SIG-M5 treated with dmso at 0.1 percent for 504 hours (cell line): ENCODE results near the gene GTPBP4.

Experiments
- DNase-seq: peaks from one replicate; lab custom pipeline; 2025; ENCODE audit not compliant: unreplicated experiment; lab: John Stamatoyannopoulos, UW

The GTPBP4 gene

DNA sequence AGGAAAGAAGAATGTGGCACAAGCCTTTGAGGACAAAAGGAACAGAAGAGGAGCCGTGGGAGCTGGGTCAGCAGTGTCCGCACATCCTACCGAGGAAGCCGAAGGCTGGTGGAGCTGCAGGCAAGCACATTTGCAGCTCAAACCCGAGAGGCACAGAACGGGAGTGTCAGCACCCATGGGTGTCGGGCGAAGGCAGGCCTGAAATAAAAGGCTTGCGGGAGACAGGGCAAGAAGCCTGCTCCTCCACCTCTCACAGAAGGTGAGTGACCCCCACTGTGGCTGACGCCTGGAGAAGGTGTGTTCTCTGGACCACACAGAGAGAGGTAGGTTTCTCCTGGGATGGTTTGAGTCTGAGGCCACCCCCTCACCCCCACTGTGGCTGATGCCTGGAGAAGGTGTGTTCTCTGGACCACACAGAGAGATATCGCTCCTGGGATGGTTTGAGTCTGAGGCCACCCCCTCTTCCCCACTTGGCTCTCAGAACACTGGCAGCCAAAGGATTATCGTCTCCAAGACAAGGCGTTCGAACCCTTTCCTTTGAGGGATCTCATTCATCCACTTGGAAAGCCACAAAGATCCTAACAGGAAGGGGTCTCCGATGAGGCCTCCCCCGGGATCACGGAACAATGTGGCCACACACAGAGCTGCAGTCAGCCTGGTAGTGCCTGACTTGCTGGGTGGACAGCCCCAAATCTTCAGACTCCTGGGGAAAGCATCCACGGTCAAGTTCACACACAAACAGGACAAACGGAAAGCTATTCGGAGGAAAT is 21.6 kb upstream of the GTPBP4 start:
- DNase-seq = no peak

DNA sequence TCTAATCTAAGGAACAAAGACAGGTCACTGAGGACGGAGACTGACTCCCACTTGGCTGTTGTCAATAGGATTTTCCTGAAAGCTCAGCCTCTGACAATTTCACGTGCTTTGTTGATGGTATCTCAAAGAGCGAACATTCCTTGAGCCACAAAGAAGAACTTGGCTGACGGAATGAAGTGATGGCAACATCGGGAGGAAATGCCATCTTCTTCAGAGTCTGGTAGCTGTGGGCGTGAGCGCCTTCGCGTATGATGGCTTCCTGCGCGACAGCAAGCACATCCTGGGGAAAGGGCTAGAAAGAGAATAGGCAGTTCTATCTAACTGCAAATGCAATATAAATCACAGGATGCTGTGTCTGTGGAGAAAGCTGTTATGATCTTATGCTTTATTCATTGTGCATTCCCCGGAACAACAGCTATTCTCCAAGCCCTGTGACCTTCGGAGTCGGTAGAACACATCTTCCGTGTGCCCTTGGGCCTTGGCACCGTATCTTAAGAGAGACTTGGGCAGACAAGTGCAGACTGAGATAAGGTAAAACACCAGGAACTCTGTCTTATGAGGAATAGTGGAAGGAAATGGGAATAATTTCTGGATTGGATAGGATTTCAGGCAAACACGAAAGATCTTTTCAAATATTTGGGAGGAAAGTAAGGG is 19.6 kb upstream of the GTPBP4 start:
- no peak for DNase-seq

GRCh38 chr10:969473-970150 is 18.6 kb upstream of the GTPBP4 start:
- DNase-seq = no peak

GRCh38 chr10:970311-971149 is 17.7 kb upstream of the GTPBP4 start:
- DNase-seq = no peak

DNA sequence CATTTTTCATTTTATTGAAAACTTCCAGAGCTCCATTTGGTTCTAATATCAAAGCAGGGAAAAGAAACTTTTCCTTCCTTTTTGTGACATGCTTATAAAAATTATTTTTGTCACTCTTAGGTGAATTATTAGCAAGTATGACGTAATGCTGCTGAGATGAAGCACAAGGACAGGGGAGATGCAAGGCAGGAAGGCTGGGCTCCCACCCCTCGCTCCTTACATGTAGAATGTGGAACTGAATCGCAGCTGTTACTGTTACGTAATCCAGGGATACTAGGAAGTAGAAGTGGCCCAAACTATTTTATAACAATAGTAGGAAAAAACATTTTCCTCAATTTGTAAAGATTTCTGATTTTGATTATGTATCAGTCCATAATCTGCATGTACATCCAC is 17.1 kb upstream of the GTPBP4 start:
- peak; percentile 31 for DNase-seq

DNA sequence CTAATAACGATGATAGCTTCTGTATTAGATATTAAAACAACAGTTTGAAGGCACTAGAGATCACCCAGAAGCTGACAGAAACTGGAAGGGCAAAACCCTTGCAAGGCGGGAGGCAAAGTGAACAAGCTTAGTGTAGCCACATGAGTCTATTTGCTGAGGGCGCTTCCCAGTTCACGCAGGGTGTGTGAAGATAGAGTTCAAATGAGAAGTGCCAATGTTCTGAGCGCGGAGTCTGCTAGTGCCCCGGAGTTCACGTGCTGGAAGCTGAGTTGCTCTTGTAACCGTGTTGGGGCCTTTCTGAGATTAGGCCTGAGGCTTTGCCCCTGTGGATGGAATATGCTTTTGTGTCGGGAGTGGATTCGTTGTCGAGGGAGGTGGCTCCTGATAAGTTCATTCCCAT is 16.6 kb upstream of the GTPBP4 start:
- no peak for DNase-seq

- no peak for DNase-seq
These were observed 15.5 kb upstream of the GTPBP4 start for GRCh38 chr10:972763-973162.

GRCh38 chr10:974038-974784 is 14.0 kb upstream of the GTPBP4 start:
- DNase-seq = no peak

- no peak for DNase-seq
These were observed 13.5 kb upstream of the GTPBP4 start for GRCh38 chr10:974785-975074.

- DNase-seq = no peak
These were observed 11.9 kb upstream of the GTPBP4 start for GRCh38 chr10:976316-976715.

GRCh38 chr10:978826-979421 is 9.3 kb upstream of the GTPBP4 start:
- no peak for DNase-seq

DNA sequence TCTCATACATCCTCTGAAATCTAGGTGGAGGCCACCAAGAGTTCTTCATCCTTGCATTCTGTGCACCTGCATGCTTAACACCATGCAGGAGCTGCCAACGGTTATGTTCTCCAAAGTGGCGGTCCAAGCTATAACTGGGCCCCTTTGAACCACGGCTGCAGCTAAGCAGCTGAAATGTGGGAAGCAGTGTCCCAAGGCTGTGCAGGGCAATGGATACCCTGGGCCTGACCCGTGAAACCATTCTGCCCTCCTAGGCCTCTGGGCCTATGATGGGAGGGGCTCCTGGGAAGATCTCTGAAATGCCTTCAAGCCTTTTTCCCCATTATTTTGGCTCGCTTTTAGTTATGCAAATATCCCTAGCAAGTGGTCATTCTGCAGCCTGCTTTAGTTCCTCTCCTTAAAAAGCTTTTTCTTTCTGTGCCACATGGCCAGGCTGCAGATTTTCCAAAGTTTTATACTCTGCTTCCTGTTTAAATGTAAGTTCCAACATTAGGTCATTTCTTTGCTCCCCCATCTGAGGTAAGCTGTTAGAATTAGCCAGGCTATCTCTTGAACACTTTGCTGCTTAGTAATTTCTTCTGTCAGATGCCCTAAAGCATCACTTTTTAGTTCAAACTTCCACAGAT is 7.7 kb upstream of the GTPBP4 start:
- DNase-seq = no peak

GRCh38 chr10:983401-983800 is 4.8 kb upstream of the GTPBP4 start:
- no peak for DNase-seq

GRCh38 chr10:983971-984655 is 4.1 kb upstream of the GTPBP4 start:
- DNase-seq = peak; percentile 51

DNA sequence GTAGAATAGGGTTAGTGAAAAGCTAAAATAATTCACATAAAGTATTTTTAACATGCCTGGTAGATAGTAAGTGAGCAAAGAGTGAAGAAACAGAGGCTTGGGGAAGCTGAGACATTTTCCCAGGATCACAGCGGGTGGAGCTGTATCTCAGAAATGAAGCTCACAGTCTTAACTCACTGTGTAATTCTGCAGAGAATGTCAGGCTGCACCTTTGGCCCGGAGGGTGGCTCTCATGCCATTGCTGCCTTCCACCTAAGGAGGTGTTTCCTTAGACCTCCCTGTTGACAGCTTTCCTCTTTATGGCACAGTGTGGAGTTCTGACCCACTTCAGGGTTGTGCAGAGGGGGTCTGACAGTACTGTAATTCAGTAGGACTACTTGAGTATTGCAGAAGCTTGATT is 2.9 kb upstream of the GTPBP4 start:
- no peak for DNase-seq

- DNase-seq = no peak
These were observed 2.0 kb upstream of the GTPBP4 start for GRCh38 chr10:986137-986825.

DNA sequence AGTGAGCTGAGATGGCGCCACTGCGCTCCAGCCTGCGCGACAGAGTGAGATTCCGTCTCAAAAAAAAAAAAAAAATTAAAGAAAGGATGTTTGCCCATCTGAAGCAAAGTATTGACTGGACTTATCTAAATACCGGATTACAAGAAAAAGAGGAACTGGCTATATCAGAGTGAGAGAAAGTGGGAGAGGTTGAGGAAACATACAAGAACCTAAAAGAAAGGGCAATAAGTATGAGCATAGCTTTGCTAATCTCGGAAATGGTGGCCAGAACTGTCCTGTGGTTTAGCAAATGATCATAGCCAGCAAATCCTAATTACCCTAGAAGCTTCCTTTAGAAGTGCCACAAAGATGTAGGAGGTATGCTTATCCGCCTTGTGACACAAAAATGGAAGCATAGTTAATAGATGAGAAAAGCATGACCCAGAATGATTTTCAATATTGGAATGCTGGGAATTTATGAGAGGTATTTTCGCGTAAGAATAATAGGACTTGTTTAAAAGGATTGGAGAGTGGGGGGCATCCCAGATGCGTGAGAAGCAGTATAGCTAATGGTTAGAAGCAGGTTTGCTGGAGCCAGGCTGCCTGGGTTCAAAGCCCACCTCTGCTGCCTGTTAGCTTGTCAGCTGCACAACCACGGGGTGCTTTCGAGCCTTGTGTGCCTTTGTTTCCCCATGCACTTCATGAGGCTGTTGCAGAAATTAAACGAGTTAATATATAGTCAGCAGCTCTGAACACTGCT is 1.2 kb upstream of the GTPBP4 start:
- DNase-seq = peak; percentile 30

DNA sequence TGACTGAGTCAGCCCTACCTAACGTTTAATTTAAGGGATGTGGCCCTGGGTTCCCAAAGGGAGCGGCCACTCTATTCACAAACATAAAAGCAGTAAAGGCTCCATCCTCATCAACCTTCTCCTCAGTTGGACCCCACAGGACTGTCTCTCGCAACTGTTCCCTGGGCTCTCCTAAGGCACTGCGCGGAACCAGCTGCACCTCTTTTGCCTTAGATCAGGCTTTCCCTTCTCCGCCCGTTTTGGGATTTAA is 689 bp upstream of the GTPBP4 start:
- peak; percentile 8 for DNase-seq
